Motor neuron (in vitro differentiated cells): ENCODE results near the gene IL17B. TPM values are rescaled to one million over a fixed set of nuclear protein-coding genes. Genes with fewer than 3 reads are reported as not detected.
"Not testable (repeated sequence)": the region's sequence is repeated elsewhere in the genome, so short reads cannot be mapped to it uniquely, and the experiment has no call there.

Experiments used
- ATAC-seq, 8 experiments: fragments of 200-7000 bp; cut with Tn5 transposase; replicated peaks in 6 of 8; 2 replicates each; pipeline ENCODE4 v1.8.0; 2021; ENCODE audit warnings: mild to moderate bottlenecking in 8 of 8, moderate library complexity in 8 of 8
- H3K27ac ChIP-seq, 2 donors: fragments of 250-450 bp; sonication (Bioruptor Pico); 2 replicates each; pipeline ENCODE4 v1.9.0; 2021; ENCODE audit warnings: antibody characterized with exemption in 2 of 2, mild to moderate bottlenecking in 2 of 2, moderate library complexity in 1 of 2
- H3K4me1 ChIP-seq, 2 donors: fragments of 250-450 bp; sonication (Bioruptor Pico); replicated peaks in 1 of 2; 2 replicates each; pipeline ENCODE4 v1.6.1; 2021; ENCODE audit warnings: antibody characterized with exemption in 2 of 2, mild to moderate bottlenecking in 2 of 2, moderate library complexity in 1 of 2
- H3K4me3 ChIP-seq, 5 donors: fragments of 250-450 bp; sonication (Bioruptor Pico); 2 replicates each; pipeline ENCODE4 v1.9.0; 2021; ENCODE audit warnings: antibody characterized with exemption in 5 of 5, mild to moderate bottlenecking in 5 of 5, moderate library complexity in 4 of 5
- WGBS, 10 experiments: fragments of 450-650 bp; shearing (Covaris generic); methylation state at CpG; one replicate each; pipeline ENCODE4 v1.0.0; 2022; 5-methylcytosine and 5-hydroxymethylcytosine counted together
- in situ Hi-C, 9 experiments: fragments of 400-800 bp; cut with MboI; loops; one replicate each; pipeline ENCODE4 v1.15.0; 2021; ENCODE audit warnings: low sequenced_read_pairs in 9 of 9, low pct_unique_long_range_greater_than_20kb in 2 of 9; ENCODE audit not compliant: unreplicated experiment in 9 of 9
- total RNA-seq, 8 experiments: library from RNA; unstranded; fragments of 300-600 nt; gene quantifications; 2 replicates each; pipeline versions ENCODE4 v1.2.3 to v1.2.4, GENCODE V29; 2022

IL17B gene
- total RNA-seq, 8 experiments from 2014 or later, result 0.33 to 1.1 TPM; not detected in 6

DNA sequence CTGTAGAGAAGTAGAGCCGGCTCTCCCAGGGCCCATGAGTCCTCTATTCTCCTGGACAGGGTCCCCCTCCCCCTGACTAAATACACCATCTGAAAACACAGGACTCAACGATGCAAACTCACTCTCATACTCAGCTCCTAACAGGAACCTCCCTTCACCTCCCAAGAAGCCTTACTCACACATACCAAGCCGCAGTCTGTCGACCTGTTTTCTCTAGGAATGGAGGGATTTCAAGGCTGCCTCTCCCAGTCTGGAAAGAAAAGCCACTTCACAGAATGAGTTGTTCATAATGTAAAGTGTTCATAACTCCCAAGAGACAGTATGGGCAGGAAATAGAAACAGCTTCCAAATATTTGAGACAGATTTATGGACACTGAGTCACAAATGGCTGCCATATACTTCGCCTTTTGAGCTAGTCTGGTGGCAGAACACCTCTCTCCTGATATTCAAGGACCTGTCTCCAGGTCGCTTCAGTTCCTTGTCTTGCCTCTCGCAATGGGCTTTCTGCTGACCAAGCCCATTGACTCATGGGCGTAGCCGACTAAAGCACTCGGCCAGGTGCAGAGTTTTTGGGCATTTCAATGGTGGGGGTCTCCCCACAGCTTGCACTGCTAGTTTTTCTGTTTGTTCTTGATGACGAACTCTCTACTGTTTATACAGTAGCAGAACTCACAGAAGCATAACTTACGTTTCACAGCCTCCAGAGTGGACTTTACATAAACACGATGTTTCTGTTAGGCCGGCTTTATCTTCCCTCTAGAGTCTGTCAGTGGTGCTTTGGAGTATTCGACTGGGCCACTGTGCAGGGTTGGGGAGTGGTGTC, 25.0 kb upstream of the IL17B start:
- in situ Hi-C loops, result no loop called here
- Histone ChIP-seq H3K27ac (no peak overlapping the region), H3K4me1 (peaks cover 24 to 32% of the 10 kb centered on the region in 2 donors), H3K4me3 (no peak overlapping the region)
- peak in 2 of 8 experiments; percentile 5 to 19 for ATAC-seq
- 0 to 100% (median 82%) methylated on average over 1 to 12 of the region's 15 CpGs; no CpG with 5 or more reads in 1 of the 10 experiments for WGBS, 10 experiments

DNA sequence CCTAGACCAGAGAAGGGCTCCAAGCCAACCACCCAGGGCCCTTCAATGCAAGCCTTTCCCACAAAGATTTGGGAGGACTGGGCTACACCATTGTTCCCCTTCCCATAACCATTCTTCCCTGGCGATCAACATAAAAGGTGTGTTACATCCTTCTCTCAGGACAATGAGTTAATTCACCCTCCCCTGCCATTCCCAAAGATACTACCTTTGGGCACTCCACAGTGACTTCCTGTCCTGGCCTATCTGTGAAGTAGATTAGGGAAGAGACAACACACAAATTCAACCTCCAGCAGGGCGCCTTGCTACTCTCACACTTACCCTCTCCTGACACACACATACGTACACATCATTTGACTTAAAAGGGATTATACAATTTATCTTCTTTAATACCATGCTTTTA, 23.2 kb upstream of the IL17B start:
- 89 to 100% (median 94%) methylated on average over 1 to 3 of the region's 3 CpGs; no CpG with 5 or more reads in 5 of the 10 experiments for WGBS, 10 experiments
- in situ Hi-C loops, result no loop called here

DNA sequence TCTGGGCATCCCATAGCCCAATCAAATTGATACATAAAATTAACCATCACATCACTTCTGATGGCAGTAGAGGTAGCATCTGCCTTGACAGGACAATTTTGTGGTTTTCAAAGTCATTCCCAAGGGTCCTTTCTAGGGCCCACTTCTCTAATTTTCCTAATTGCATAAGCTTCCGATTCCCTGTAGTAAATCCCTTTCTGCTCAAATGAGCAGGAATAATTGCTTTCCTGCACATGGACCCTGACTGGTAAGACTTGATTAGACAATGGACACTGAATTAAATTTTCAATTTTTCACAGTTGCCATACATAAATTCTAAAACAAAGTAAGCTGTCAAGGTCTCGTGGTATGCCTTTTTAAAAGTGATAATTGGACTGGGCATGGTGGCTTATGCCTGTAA, 22.0 kb upstream of the IL17B start:
- no peak overlapping the region for H3K4me3 ChIP-seq
- H3K27ac ChIP-seq, result peak overlapping the region in 1 of 2 donors; percentile 47
- no peak for ATAC-seq
- in situ Hi-C loops, result no loop called here
- WGBS, 10 experiments, result 60 to 100% (median 86%) methylated on average over 1 to 2 of the region's 2 CpGs; no CpG with 5 or more reads in 4 of the 10 experiments
- peaks cover 15 to 22% of the 10 kb centered on the region in 2 donors for H3K4me1 ChIP-seq

More for the DNA sequence above, 23.2 kb upstream of the IL17B start:
- ATAC-seq, result no peak
- Histone ChIP-seq H3K27ac (no peak overlapping the region), H3K4me1 (peaks cover 21 to 32% of the 10 kb centered on the region in 2 donors), H3K4me3 (no peak overlapping the region)

DNA sequence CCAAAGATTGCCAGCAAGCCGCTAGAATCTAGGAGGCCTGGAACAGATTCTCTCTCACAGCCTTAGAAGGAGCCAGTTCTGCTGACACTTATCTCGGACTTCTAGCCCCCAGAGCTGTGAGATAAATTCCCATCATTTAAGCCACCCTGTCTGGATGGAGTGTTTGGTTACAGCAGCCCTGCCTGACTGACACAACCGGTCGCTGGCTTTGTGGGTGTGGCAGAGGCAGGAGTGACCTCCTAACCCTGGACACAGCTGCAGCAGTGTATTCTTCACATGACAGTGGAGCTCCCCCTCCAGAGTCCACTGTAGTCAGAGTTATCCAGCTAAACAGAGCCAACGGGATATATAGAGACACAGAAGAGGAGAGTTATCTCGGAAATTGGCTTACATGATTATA, 21.2 kb upstream of the IL17B start:
- H3K27ac ChIP-seq, result peak overlapping the region; percentile 26 to 47

DNA sequence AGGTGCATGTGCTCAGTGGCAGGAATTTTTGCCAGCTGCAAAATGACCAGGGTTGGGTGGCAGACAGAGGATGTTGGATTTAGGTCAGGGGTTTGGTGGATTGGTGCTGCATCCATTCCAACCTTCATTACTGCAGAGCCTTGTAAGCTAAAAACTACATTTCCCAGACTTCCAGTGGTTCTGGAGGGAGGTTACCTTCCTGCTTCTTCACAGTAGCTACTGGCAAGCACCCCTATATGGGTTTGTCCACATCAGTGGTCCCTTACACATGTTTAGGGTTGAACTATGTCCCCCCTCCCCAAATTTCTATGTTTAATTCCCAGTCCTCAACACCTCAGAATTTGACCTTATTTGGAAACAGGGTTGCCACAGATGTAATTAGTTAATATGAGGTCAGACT, 20.7 kb upstream of the IL17B start:
- Histone ChIP-seq H3K27ac (peak overlapping the region; percentile 26 to 47), H3K4me3 (no peak overlapping the region), H3K4me1 (peaks cover 14 to 21% of the 10 kb centered on the region in 2 donors)
- peak in 4 of 8 experiments; percentile 3 to 38 (median 8) for ATAC-seq
- in situ Hi-C loops, result no loop called here

More for the DNA sequence above, 21.2 kb upstream of the IL17B start:
- no peak overlapping the region for H3K4me3 ChIP-seq
- peaks cover 14 to 21% of the 10 kb centered on the region in 2 donors for H3K4me1 ChIP-seq
- 11 to 100% (median 53%) methylated on average over 1 to 6 of the region's 6 CpGs; no CpG with 5 or more reads in 1 of the 10 experiments for WGBS, 10 experiments
- ATAC-seq, result peak; percentile 58 to 91 (median 78)
- in situ Hi-C loops, result no loop called here

DNA sequence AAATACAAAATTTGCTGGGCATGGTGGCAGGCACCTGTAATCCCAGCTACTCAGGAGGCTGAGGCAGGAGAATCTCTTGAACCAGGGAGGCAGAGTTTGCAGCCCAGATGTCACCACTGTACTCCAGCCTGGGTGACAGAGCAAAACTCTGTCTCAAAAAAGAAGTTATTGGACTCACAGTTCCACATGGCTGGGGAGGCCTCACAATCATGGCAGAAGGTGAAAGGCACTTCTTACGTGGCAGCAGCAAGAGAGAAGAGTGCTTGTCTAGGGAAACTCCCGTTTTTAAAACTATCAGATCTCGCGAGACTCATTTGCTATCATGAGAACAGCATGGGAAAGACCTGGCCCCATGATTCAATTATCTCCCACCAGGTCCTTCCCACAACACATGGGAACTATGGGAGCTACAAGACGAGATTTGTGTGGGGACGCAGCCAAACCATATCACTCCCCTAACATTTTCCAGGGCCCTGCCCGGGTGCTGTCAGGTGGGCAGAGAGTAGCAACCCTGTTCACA, 19.7 kb upstream of the IL17B start:
- peaks cover 14 to 21% of the 10 kb centered on the region in 2 donors for H3K4me1 ChIP-seq
- WGBS, 10 experiments, result 67 to 100% (median 74%) methylated on average over 1 to 6 of the region's 7 CpGs; no CpG with 5 or more reads in 3 of the 10 experiments
- in situ Hi-C loops, H3K27ac ChIP-seq, ATAC-seq, H3K4me3 ChIP-seq: not testable (repeated sequence)

DNA sequence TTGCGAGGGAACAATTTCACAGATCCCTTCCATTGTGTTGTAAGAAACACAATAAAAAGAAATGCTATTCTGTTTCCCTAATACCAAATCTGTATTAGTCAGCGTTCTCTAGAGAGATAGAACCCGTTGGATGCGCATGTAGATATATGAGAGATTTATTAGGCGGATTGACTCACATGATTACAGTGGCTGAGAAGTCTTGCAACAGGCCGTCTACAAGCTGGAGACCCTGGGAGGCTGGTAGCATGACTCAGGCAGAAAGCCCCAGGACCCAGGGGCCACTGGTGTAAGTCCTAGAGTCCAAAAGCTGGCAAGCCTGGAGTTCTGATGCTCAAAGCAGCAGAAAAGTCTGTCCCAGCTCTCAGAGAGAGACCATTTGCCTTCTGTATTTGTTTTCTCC, 18.4 kb upstream of the IL17B start:
- WGBS, 10 experiments, result 14 to 86% (median 67%) methylated on average over 1 to 6 of the region's 6 CpGs; no CpG with 5 or more reads in 1 of the 10 experiments
- H3K4me1 ChIP-seq, result peaks cover 14 to 21% of the 10 kb centered on the region in 2 donors
- in situ Hi-C loops, result no loop called here
- H3K4me3 ChIP-seq, result no peak overlapping the region
- no peak overlapping the region for H3K27ac ChIP-seq
- peak; percentile 57 to 90 (median 80) for ATAC-seq

DNA sequence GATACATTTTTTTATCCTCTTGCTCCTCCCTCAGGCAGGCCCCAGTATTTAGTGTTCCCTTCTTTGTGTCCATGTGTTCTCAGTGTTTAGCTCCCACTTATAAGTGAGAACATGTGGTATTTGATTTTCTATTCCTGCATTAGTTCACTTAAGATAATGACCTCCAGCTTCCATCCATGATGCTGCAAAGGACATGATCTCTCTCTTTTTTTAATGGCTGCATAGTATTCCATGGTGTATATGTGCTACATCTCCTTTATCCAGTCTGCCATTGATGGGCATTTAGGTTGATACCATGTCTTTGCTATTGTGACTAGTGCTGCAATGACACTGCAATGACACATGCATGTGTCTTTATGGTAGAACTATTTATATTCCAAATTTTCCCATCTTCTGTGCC, 15.9 kb upstream of the IL17B start:
- in situ Hi-C loops, H3K4me3 ChIP-seq, H3K27ac ChIP-seq, ATAC-seq: not testable (repeated sequence)
- H3K4me1 ChIP-seq, result peaks cover 5 to 13% of the 10 kb centered on the region in 2 donors

DNA sequence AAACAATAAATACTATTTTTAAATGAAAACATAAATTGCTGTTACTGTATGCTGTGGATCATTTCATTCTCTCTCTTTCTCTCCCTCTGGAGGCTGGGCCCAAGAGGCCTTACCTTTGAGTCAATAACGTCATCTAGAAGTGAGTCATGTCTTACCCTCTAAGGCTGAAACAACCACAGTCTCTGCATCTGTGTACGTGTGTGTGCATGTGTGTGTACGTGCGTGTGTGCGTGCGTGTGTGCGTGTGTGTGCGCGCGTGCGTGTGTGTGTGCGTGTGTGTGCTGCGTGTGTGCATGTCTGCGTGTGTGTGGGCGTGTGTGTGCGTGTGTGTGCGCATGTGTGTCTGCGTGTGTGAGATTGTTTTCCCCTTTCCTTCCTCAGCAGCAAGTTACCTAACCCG, 13.6 kb upstream of the IL17B start:
- in situ Hi-C loops, result no loop called here
- 50 to 100% (median 82%) methylated on average over 1 to 16 of the region's 19 CpGs; no CpG with 5 or more reads in 4 of the 10 experiments for WGBS, 10 experiments
- H3K27ac ChIP-seq, result no peak overlapping the region
- H3K4me3 ChIP-seq, result no peak overlapping the region
- peak in 6 of 8 experiments; percentile 25 to 88 (median 76) for ATAC-seq
- peaks cover 3 to 7% of the 10 kb centered on the region in 2 donors for H3K4me1 ChIP-seq

DNA sequence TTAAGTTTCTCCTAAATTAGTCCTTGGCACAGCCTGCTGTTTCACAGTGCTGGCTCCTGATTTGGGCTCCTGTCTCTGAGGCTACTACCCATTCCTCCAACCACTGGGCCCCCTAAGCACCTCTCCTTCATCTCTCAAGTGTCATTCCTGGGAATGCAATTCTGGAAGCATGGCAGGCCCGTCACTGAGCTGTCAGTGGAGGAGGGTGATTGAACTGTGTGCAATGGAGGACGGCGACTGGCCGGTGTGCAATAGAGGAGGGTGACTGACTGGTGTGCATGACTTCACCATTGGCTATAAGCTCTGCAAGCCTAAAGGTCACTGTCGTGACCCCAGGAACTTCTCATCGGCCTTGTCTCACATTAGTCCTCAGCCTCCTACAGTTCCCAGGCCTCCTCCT, 12.4 kb upstream of the IL17B start:
- ATAC-seq, result peak in 1 of 8 experiments; percentile 36
- WGBS, 10 experiments, result 70 to 100% (median 82%) methylated on average over 1 to 2 of the region's 6 CpGs; no CpG with 5 or more reads in 6 of the 10 experiments
- in situ Hi-C loops, result no loop called here
- H3K4me3 ChIP-seq, result no peak overlapping the region
- no peak overlapping the region for H3K27ac ChIP-seq
- peaks cover 0 to 4% of the 10 kb centered on the region in 2 donors for H3K4me1 ChIP-seq

DNA sequence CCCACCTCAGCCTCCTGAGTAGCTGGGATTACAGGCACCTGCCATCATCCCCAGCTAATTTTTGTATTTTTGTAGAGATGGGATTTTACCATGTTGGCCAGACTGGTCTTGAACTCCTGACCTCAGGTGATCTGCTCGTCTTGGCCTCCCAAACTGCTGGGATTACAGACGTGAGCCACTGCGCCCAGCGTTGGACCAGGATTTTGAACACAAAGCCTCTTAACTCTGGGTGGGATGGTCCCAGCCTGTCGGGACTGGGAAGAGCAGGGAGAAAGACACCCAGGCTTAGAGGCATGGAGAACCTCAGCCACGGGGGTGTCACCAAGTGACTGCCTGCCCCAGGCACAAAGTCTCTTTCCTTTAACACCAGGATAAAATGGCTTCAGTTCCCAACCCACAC, 12.0 kb upstream of the IL17B start:
- H3K4me3 ChIP-seq, ATAC-seq, in situ Hi-C loops, H3K4me1 ChIP-seq, H3K27ac ChIP-seq: not testable (repeated sequence)
- WGBS, 10 experiments, result 60 to 97% (median 82%) methylated on average over 1 to 5 of the region's 6 CpGs; no CpG with 5 or more reads in 6 of the 10 experiments

DNA sequence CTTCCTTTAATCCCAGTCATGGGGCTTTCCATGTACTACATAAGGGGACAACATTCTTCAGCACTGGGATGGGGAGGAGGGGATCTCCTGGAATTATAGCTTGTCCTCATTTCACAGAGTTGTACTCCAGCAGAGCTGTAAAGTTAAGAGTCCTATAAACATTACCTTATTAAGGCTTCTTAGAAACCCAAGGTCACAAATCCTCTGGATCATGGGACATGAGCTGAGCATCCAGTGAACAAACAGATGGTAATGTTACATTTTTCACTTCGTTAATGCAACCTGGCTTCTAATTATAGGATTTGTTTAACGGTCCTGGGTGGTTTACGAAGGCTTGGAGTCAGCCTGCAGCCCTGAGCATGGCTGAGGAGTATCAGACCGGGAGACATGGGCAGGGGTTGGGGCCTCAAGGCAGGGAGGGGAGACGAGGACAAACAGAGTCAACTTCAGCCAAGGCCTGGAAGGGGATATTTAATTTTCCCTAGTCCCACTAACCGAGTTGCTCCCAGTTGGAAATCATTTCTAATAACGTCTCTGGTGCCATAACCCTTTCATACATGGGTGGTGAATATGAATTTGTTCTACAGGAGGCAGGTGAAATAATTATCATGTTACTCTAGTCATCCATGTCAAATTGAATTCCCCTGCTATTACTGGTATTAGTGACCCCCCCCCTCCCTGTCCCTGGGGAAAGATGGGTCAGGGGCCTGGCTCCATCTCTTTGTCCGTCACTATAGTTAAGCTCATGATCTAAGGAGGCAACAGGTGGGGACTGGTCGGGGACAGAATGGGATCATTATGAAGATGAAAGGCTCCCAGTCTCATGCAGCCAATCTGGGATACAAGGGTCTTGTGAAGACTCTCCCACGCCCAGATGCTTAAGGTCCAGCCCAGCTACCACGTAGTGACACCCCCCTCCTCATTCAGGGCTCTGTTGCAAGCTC, 10.7 kb upstream of the IL17B start:
- no peak overlapping the region for H3K4me3 ChIP-seq
- no peak overlapping the region for H3K27ac ChIP-seq
- in situ Hi-C loops, result loop anchor here in 1 of 9 experiments (10.0 kb wide), 1 partner anchor 45 kb away; no protein-coding TSS in a partner anchor
- ATAC-seq, result no peak
- WGBS, 10 experiments, result 0 to 81% (median 73%) methylated on average over 1 to 6 of the region's 11 CpGs; no CpG with 5 or more reads in 2 of the 10 experiments
- H3K4me1 ChIP-seq, result peaks cover 0 to 4% of the 10 kb centered on the region in 2 donors
